ENCODE data around the gene KMT2D.

Gene KMT2D

GRCh38 chr12:49060237-49061156 lies at the start of gene KMT2D:
KMT2D (minus strand) TSS chr12:49060794; CDS start chr12:49055324, 5,470 bp downstream.
- DNase-seq (ENCODE audit: low read depth): peak; percentile 84

- no peak for DNase-seq (ENCODE audit: low read depth)
These were observed 49.3 kb upstream of the KMT2D start for GRCh38 chr12:49109641-49110463.

- DNase-seq (ENCODE audit: low read depth): no peak
These were observed 48.4 kb upstream of the KMT2D start for GRCh38 chr12:49108958-49109404.

GRCh38 chr12:49105504-49106084 lies 45.0 kb upstream of the KMT2D start:
- no peak for DNase-seq (ENCODE audit: low read depth)

- DNase-seq (ENCODE audit: low read depth): no peak
These were observed 44.2 kb upstream of the KMT2D start for GRCh38 chr12:49104822-49105221.

GRCh38 chr12:49100380-49100779 lies 39.8 kb upstream of the KMT2D start:
- no peak for DNase-seq (ENCODE audit: low read depth)

GRCh38 chr12:49098703-49099102 lies 38.1 kb upstream of the KMT2D start:
- no peak for DNase-seq (ENCODE audit: low read depth)

- peak; percentile 35 for DNase-seq (ENCODE audit: low read depth)
These were observed 37.4 kb upstream of the KMT2D start for GRCh38 chr12:49098035-49098451.

- no peak for DNase-seq (ENCODE audit: low read depth)
These were observed 36.8 kb upstream of the KMT2D start for GRCh38 chr12:49097381-49097780.

- DNase-seq (ENCODE audit: low read depth): no peak
These were observed 34.4 kb upstream of the KMT2D start for GRCh38 chr12:49094975-49095365.

GRCh38 chr12:49094160-49094974 lies 33.8 kb upstream of the KMT2D start, which contains the start of gene DHH:
DHH (minus strand) TSS chr12:49094801; CDS start chr12:49094512, 289 bp downstream.
- DNase-seq (ENCODE audit: low read depth): no peak

GRCh38 chr12:49093792-49094159 lies 33.2 kb upstream of the KMT2D start:
- DNase-seq (ENCODE audit: low read depth): no peak

GRCh38 chr12:49092816-49093406 lies 32.3 kb upstream of the KMT2D start:
- DNase-seq (ENCODE audit: low read depth): no peak

GRCh38 chr12:49092086-49092815 lies 31.7 kb upstream of the KMT2D start:
- peak; percentile 67 for DNase-seq (ENCODE audit: low read depth)

- DNase-seq (ENCODE audit: low read depth): no peak
These were observed 31.2 kb upstream of the KMT2D start for GRCh38 chr12:49091836-49092085.

GRCh38 chr12:49091056-49091835 lies 30.7 kb upstream of the KMT2D start:
- no peak for DNase-seq (ENCODE audit: low read depth)

GRCh38 chr12:49089821-49090773 lies 29.5 kb upstream of the KMT2D start:
- no peak for DNase-seq (ENCODE audit: low read depth)

- DNase-seq (ENCODE audit: low read depth): no peak
These were observed 28.3 kb upstream of the KMT2D start for GRCh38 chr12:49088932-49089330.

Measured in stimulated activated CD4-positive, alpha-beta T cell treated with anti-CD3 and anti-CD28 coated beads, Interleukin-2, amount 100 ng/mL, for 4 hours (primary cell).